GM19372 (cell line): ENCODE results near the gene SEPTIN2.
"Not testable (repeated sequence)": the region's sequence is repeated elsewhere in the genome, so short reads cannot be mapped to it uniquely, and the experiment has no call there.

ENCODE experiments used
- ATAC-seq: cut with Tn5 transposase; IDR thresholded peaks from one replicate; pipeline ENCODE4 v1.9.1; 2021; ENCODE audit warnings: mild to moderate bottlenecking, low read depth, moderate library complexity; ENCODE audit not compliant: unreplicated experiment

The SEPTIN2 gene

DNA sequence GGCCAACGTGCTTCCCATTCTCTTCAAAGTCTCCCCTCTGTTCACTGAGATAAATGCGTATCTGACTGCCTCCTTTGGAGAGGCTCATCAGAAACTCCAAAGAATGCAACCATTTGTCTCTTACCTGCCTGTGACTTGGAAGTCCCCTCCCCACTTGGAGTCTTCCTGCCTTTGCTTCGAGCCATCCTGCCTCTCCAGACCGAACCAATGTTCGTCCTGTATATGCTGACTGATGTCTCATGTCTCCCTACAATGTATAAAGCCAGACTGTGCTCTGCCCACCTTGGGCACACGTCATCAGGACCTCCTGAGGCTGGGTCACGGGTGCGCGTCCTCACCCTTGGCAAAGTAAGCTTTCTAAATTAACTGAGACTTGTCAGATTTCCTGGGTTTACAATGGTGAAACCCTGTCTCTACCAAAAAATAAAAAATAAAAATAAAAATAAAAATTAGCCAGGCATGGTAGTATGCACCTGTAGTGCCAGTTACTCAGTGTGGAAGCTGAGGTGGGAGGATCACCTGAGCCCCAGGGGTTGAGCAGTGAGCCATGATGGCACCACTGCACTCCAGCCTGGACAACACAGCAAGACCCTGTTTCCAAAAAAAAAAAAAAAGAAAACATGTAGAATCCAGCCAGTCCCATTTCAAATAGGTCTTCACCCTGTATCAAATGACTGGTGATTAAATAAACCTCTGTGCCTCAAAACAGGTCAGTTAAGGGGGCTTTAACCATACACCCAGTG lies 29.2 kb upstream of the SEPTIN2 start:
- no peak for ATAC-seq

DNA sequence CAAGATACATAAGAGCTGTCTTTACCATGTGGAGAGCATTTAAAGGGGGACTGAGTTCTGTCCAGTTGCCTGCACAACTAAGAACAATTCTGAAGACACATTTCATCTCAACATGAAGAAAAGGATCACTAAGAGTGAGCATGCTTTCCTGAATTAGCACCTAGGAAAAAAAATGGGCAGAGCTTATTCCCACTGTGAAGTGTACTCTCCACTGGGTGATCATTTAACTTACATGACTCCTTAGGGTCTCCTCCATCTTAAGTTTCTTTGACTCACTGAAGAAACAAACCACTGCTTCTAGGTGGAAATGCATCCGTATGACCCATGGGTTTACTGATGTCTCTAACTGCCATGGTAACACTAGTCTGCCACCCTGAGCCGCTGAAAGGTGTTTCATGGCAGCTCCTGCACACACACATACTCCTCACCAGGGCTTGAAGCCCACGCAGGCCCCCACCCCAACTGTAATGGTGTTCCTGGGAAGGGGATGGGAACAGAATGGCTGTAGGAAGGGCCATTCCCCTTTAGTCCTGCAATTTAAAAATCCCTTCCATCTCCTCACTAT lies 27.3 kb upstream of the SEPTIN2 start:
- no peak for ATAC-seq

GRCh38 chr2:241289053-241289452 lies 26.7 kb upstream of the SEPTIN2 start:
- no peak for ATAC-seq

- ATAC-seq, result no peak
These were observed 26.1 kb upstream of the SEPTIN2 start for GRCh38 chr2:241289597-241289996.

GRCh38 chr2:241291153-241291552 lies 24.6 kb upstream of the SEPTIN2 start:
- no peak for ATAC-seq

- no peak for ATAC-seq
These were observed 23.7 kb upstream of the SEPTIN2 start for GRCh38 chr2:241291977-241292376.

DNA sequence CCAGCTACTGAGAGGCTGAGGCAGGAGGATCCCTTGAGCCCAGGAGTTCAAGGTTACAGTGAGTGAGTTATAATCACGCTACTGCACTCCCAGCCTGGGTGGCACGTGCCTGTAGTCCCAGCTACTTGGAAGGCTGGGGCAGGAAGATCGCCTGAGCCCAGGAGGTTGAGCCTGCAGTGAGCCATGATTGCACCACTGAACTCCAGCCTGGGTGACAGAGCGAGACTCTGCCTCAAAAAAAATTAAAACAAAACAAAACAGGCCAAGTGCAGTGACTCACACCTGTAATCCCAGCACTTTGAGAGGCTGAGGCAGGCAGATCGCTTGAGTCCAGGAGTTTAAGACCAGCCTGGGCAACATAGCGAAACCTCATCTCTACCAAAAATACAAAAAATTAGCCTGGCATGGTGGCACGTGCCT lies 22.3 kb upstream of the SEPTIN2 start:
- ATAC-seq, result not testable (repeated sequence)

DNA sequence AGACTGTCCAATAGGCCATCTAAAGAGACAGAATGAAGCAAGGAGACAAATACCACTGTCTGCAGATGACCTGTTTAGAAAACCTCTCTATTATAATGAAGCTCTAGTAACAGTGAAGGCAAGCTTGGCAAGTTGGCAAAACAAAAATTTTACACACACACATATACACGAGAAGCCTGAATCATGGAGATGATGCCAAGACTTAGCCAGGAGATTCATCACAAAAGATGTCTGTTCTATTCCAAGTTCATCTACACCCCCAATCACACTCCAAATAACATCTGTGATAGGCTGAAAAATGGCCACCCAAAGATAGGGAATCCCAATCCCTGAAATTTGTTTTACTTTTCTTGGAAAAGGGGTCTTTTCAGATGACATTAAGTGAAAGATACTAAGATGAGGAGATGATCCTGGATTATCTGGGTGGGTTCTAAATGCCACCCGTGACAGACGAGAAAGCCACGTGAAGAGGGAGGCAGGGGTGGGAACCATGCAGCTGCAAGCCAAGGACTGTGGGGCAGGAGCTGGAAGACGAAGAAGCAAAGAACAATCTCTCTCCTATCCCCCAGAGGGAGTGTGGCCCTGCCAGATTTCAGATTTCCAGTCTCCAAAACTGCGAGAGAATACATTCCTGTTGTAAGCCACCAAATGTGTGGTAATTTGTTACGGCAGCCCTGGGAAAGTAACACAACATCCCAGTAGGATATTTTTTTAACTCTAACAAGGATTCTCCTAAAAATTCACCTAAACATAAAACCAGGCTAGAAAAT lies 20.2 kb upstream of the SEPTIN2 start:
- ATAC-seq, result no peak

- ATAC-seq, result no peak
These were observed 19.0 kb upstream of the SEPTIN2 start for GRCh38 chr2:241296767-241297166.

DNA sequence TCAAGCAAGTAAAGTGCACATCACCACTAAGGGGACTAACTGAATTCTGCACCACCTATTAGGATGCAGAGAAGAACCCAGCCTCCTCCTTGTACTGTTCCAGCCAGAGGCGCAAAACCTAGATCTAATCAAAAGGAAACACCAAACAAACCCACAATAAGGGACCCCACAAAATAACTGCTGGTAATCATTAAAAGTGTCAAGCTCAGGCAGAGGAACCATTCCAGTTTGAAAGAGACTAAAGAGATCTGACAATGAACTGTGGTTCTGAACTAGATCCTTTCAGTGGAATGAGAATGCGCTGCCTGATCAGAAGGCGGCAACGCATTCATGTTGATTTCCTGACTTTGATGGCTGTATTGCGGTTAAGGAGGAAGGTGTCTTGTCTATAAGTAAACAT lies 17.1 kb upstream of the SEPTIN2 start:
- ATAC-seq, result no peak

GRCh38 chr2:241300000-241300399 lies 15.7 kb upstream of the SEPTIN2 start:
- ATAC-seq, result no peak

GRCh38 chr2:241302083-241302482 lies 13.6 kb upstream of the SEPTIN2 start:
- ATAC-seq, result no peak

DNA sequence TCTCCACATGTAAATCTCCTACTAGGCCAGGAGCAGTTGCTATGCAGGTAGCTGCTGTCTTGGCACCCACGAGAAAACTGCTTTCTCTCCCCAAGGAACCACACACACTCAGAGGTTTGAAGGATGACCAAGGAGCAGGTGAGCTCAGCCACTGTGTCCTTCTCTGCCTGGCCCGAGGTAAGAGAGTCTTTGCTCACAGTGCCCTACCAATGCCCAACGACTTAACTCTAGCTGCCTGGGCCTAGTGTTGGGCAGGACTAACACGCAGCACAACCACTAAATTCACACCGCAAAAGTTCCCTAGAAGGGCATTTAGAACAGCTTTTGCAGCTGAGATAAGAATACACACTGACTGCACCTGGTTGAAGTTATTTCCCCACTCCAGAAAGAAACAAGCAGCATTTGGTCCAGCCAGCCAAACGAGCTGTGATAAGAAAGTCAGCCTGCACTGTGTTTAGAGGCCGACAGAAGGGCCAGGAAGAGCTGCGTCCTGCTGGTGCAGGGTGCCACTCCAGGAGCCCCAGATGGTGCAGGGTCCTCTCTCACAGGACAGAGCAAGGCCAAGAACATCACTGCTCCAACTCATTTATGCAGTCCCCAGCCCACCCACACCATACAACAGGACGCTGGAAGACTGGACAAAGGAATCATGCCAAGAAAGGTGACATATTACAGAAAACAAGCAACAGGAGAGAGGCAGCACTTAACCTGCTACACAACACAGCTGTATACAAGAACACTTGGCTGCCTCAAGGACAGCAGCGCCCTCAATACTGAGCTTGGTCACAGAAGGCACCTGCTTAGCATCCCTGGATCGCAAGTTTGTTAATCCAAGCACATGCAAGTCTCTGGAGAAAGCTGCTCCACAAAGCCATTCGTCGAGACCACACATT lies 12.7 kb upstream of the SEPTIN2 start:
- ATAC-seq, result no peak

GRCh38 chr2:241304039-241304670 lies 11.6 kb upstream of the SEPTIN2 start:
- ATAC-seq, result no peak

GRCh38 chr2:241307055-241307454 lies 8.7 kb upstream of the SEPTIN2 start:
- no peak for ATAC-seq

DNA sequence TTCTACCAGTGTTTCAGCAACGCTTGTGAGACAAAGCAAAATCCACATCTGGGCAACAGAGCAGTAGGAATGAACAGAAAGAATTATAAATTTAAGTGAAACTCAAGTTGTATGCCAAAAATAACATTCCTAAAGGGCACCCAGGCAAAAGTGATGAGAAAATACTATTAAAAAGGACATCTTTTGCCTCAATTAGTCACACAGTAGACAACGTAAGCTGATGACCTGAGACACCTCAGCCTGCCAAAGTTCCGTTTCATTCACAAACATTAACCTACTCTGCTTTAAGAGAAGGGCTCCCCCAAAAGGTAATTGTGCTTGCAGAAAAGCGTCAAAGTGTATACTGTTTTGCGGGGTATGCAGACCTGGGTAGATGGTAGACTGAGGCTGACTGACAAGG lies 7.5 kb upstream of the SEPTIN2 start:
- ATAC-seq, result no peak

- ATAC-seq, result no peak
These were observed 6.8 kb upstream of the SEPTIN2 start for GRCh38 chr2:241308832-241309500.

- no peak for ATAC-seq
These were observed 6.0 kb upstream of the SEPTIN2 start for GRCh38 chr2:241309684-241310117.

GRCh38 chr2:241310917-241311566 lies 4.7 kb upstream of the SEPTIN2 start:
- ATAC-seq, result no peak
